ENCODE data around the gene CLEC17A.

The CLEC17A gene

GRCh38 chr19:14553042-14553938 is 29.6 kb upstream of the CLEC17A start:
- Mint-ChIP-seq H3K27me3 (no peaks in the 10 kb centered on the region), H3K36me3 (ENCODE audit: low read depth) (peaks cover 9% of the 10 kb centered on the region), H3K27ac (no peak overlapping the region), H3K9me3 (no peaks in the 10 kb centered on the region), H3K4me1 (ENCODE audit: low read depth) (peaks cover 54% of the 10 kb centered on the region), H3K4me3 (no peak overlapping the region)

GRCh38 chr19:14553939-14554243 is 29.0 kb upstream of the CLEC17A start:
- H3K4me1 Mint-ChIP-seq (ENCODE audit: low read depth) = peaks cover 54% of the 10 kb centered on the region
- H3K36me3 Mint-ChIP-seq (ENCODE audit: low read depth) = peaks cover 9% of the 10 kb centered on the region
- H3K27ac Mint-ChIP-seq = no peak overlapping the region
- no peak overlapping the region for H3K4me3 Mint-ChIP-seq
- H3K27me3 Mint-ChIP-seq = no peaks in the 10 kb centered on the region
- H3K9me3 Mint-ChIP-seq = no peaks in the 10 kb centered on the region

DNA sequence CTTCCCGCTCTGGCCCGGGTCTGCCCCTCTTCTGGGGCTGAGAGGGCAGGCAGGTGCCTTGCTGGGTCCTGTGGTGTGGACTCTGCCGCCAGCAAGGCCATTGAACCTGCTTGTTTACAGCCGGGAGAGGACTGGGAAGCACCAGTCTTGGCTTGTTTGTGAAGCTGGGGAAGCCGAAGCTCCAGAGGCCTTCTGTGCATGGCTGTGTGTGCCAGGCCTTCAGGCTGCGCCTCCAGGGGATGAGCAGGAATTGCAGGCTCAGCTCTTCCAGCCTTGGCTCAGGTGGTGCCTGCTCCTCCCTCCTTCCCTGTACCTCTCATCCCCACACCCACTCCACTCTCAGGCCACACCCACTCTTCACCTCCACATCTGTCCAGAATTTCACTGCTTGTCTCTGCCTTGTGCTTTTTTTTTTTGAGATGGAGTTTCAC is 28.5 kb upstream of the CLEC17A start:
- no peaks in the 10 kb centered on the region for H3K27me3 Mint-ChIP-seq
- no peak overlapping the region for H3K4me3 Mint-ChIP-seq
- no peaks in the 10 kb centered on the region for H3K9me3 Mint-ChIP-seq
- peak overlapping the region; percentile 40 for H3K27ac Mint-ChIP-seq
- H3K36me3 Mint-ChIP-seq (ENCODE audit: low read depth) = peaks cover 9% of the 10 kb centered on the region
- H3K4me1 Mint-ChIP-seq (ENCODE audit: low read depth) = peaks cover 54% of the 10 kb centered on the region

- Mint-ChIP-seq H3K4me3 (peak overlapping the region; percentile 13), H3K27me3 (no peaks in the 10 kb centered on the region), H3K36me3 (ENCODE audit: low read depth) (peaks cover 5% of the 10 kb centered on the region), H3K4me1 (ENCODE audit: low read depth) (peaks cover 46% of the 10 kb centered on the region), H3K9me3 (no peaks in the 10 kb centered on the region), H3K27ac (no peak overlapping the region)
These were observed 26.8 kb upstream of the CLEC17A start for GRCh38 chr19:14555918-14556661.

DNA sequence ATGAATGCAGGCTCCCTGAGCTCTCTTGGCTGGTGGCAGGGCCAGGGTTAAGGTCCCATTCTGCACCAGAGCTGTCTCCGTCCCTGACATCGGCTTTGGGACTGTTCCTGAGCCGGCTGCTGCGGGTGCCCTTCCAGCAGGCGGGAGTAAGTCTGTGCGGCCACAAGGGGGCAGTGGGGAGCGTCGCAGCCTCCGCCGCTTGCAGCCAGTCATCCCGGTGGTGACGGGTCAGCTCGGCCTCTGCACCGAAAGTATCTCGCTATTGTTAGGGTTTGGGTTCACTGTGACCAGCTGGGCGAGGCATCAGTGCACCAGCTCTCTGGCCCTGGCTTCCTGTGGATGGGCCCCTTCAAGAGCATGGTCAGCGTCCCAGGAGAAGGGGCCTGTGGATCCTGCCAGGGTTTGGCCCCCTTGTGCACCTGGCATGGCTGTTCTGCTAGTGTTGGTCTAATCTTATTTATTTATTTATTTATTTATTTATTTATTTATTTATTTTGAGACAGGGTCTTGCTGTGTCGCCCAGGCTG is 26.2 kb upstream of the CLEC17A start:
- no peak overlapping the region for H3K4me3 Mint-ChIP-seq
- H3K36me3 Mint-ChIP-seq (ENCODE audit: low read depth) = peaks cover 5% of the 10 kb centered on the region
- peaks cover 43% of the 10 kb centered on the region for H3K4me1 Mint-ChIP-seq (ENCODE audit: low read depth)
- no peaks in the 10 kb centered on the region for H3K27me3 Mint-ChIP-seq
- no peaks in the 10 kb centered on the region for H3K9me3 Mint-ChIP-seq
- H3K27ac Mint-ChIP-seq = no peak overlapping the region

- Mint-ChIP-seq H3K4me3 (no peak overlapping the region), H3K4me1 (ENCODE audit: low read depth) (peaks cover 35% of the 10 kb centered on the region), H3K27ac (no peak overlapping the region), H3K36me3 (ENCODE audit: low read depth) (peaks cover 5% of the 10 kb centered on the region), H3K9me3 (no peaks in the 10 kb centered on the region), H3K27me3 (no peaks in the 10 kb centered on the region)
These were observed 24.4 kb upstream of the CLEC17A start for GRCh38 chr19:14558370-14559066.

GRCh38 chr19:14559916-14560775 is 22.7 kb upstream of the CLEC17A start:
- H3K4me1 Mint-ChIP-seq (ENCODE audit: low read depth) = peaks cover 33% of the 10 kb centered on the region
- H3K36me3 Mint-ChIP-seq (ENCODE audit: low read depth) = peaks cover 9% of the 10 kb centered on the region
- H3K27ac Mint-ChIP-seq = no peak overlapping the region
- no peaks in the 10 kb centered on the region for H3K9me3 Mint-ChIP-seq
- H3K4me3 Mint-ChIP-seq = no peak overlapping the region
- no peaks in the 10 kb centered on the region for H3K27me3 Mint-ChIP-seq

DNA sequence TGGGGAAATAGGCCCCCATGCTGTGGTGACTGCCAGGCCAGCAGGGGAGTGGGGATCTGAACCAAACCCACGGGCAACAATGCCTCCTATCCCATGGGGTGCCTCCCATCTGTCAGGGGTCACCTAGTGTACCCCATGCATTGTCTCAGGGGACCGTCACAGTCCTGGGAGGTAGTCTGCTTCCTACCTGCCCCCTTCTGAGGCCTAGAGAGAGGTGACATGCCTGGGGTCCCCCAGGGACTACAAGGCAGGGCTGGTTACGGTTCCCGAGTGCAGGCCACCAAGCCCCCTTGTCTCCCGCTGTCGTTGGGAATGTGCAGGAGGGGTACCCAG is 22.1 kb upstream of the CLEC17A start:
- no peaks in the 10 kb centered on the region for H3K9me3 Mint-ChIP-seq
- H3K4me1 Mint-ChIP-seq (ENCODE audit: low read depth) = peaks cover 32% of the 10 kb centered on the region
- no peak overlapping the region for H3K4me3 Mint-ChIP-seq
- peaks cover 7% of the 10 kb centered on the region for H3K36me3 Mint-ChIP-seq (ENCODE audit: low read depth)
- H3K27me3 Mint-ChIP-seq = no peaks in the 10 kb centered on the region
- no peak overlapping the region for H3K27ac Mint-ChIP-seq

DNA sequence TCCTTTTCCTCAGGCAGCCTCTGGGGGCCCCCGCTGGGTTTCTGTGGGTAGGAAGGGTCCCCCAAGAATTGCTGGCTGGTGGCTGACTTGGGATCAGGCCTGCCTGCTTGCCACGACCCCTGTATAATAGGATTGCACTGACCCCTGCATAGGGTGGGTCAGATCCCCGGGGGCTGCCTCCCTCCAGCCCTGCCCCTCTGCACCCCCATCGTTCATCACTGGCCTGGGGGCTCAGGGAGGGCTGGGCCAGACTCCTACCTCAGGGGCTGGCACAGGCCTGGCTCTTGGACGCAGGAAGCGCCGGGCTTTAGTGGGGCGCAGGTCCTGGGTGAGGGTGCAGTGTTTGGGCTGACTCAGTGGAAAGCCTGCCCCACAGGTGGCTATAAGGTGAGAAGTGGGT is 21.6 kb upstream of the CLEC17A start:
- no peaks in the 10 kb centered on the region for H3K9me3 Mint-ChIP-seq
- no peaks in the 10 kb centered on the region for H3K27me3 Mint-ChIP-seq
- H3K27ac Mint-ChIP-seq = no peak overlapping the region
- H3K36me3 Mint-ChIP-seq (ENCODE audit: low read depth) = peaks cover 4% of the 10 kb centered on the region
- H3K4me3 Mint-ChIP-seq = no peak overlapping the region
- peaks cover 27% of the 10 kb centered on the region for H3K4me1 Mint-ChIP-seq (ENCODE audit: low read depth)

GRCh38 chr19:14561847-14562351 is 21.0 kb upstream of the CLEC17A start:
- Mint-ChIP-seq H3K36me3 (ENCODE audit: low read depth) (peaks cover 4% of the 10 kb centered on the region), H3K9me3 (no peaks in the 10 kb centered on the region), H3K4me3 (no peak overlapping the region), H3K4me1 (ENCODE audit: low read depth) (peaks cover 21% of the 10 kb centered on the region), H3K27me3 (no peaks in the 10 kb centered on the region), H3K27ac (peak overlapping the region; percentile 67)

DNA sequence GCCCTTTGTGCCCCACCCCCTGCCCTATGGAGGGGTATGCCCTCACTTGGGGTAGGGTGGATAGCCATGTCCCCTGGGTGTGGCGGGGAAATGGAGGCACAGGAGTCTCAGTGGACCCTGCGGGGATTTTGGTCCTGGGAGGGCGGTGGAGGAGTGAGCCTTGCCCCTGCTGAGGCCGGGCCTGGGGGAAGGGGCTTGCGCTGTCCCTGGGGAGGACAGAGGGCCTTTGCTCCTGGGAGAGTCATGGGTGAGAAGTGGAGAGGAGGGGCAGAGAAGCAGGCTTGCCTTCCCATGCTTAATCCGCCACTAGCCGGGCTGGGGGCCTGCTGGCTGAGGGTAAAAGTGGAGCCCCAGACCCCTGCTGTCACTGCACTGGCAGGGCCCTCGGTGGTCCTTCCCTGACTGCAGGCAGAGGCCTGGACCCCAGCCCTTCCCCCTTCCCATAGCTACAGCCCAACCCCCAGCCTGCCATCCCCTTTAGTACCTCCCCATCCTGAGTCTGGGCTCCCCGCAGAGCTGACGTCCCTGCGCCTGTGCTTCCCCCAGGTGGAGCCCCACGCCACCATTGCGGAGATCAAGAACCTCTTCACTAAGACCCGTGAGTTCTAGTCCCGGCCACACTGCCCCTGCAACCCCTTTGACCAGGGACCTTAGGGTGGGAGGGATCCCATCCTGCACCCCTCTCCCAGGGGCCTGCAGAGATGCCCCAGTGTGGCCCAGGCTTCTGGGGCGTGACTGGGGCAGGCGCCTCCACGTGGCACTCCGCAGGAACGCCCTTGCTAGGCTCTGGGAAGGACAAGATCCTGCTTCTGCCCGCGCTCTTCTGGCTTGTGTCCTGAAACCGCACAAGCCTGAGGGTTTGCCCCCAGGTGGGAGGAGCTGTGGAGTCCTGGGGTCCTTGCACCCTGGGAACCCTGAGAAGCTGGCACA is 20.0 kb upstream of the CLEC17A start:
- Mint-ChIP-seq H3K36me3 (ENCODE audit: low read depth) (peaks cover 4% of the 10 kb centered on the region), H3K27me3 (no peaks in the 10 kb centered on the region), H3K4me1 (ENCODE audit: low read depth) (peaks cover 26% of the 10 kb centered on the region), H3K27ac (no peak overlapping the region), H3K4me3 (no peak overlapping the region), H3K9me3 (no peaks in the 10 kb centered on the region)

DNA sequence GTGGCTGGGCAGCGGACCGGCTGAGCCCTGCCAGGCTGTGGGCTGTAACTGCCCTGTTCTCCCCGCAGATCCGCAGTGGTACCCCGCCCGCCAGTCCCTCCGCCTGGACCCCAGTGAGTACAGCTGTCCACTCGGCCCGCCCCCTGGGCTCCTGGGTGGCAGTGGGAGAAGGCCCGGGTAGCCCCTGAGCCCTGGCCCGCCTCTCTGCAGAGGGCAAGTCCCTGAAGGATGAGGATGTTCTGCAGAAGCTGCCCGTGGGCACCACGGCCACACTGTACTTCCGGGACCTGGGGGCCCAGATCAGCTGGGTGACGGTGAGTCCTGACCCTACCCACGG is 19.3 kb upstream of the CLEC17A start:
- Mint-ChIP-seq H3K27ac (no peak overlapping the region), H3K27me3 (no peaks in the 10 kb centered on the region), H3K4me3 (no peak overlapping the region), H3K9me3 (no peaks in the 10 kb centered on the region), H3K36me3 (ENCODE audit: low read depth) (peaks cover 4% of the 10 kb centered on the region), H3K4me1 (ENCODE audit: low read depth) (peaks cover 29% of the 10 kb centered on the region)

GRCh38 chr19:14563989-14564651 is 18.8 kb upstream of the CLEC17A start:
- Mint-ChIP-seq H3K4me3 (no peak overlapping the region), H3K36me3 (ENCODE audit: low read depth) (peaks cover 4% of the 10 kb centered on the region), H3K27me3 (no peaks in the 10 kb centered on the region), H3K27ac (peak overlapping the region; percentile 45), H3K9me3 (no peaks in the 10 kb centered on the region), H3K4me1 (ENCODE audit: low read depth) (peaks cover 35% of the 10 kb centered on the region)
